ENCODE data around the gene EIF4A3. TPM values are rescaled to one million over a fixed set of nuclear protein-coding genes. Genes with fewer than 3 reads are reported as not detected.

The EIF4A3 gene
- polyA plus RNA-seq (2013, experiment 1 of 2) = 50.7 TPM
- 54.6 TPM for polyA plus RNA-seq (2013, experiment 2 of 2)

DNA sequence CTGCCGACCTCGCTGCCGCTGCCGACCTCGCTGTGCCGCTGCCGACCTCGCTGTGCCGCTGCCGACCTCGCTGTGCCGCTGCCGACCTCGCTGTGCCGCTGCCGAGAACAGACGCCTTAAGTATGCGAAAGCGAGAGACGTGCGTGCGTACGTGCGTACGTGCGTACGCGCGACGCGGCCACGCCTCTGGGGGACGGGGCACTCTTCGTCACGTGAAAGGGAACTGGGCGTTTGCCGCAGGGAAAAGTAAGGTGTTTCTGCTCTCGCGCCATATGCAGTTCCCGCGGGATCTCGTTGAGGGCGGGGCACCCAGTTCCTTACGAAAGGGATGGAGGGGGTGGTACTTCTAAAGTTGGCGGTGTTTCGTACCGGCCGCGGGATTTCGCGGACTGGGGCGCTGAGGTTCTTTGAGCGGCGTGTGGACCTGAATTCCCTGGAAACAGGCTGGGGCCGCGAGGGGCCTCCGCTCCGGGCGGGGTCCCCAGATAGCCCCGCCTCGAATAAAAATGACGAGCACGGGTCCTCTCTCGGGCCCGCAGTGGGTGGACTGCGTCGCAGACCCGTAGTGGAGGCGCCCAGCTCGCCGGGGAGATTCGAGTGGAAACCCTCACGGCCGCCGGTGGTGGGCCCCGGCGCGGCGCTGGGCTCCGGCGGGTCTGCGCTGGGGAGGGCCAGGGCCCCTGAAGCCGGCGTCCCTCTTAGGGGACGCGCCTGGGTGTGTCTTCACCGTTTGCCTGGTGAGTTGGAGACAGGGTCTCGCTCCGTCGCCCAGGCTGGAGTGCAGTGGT is at the start of gene EIF4A3:
EIF4A3 (minus strand) TSS at position 94 of the 788 bp plus-strand sequence. CDS start 167 bp downstream, outside the sequence.
- H2BK15ac ChIP-seq (ENCODE audit: low read depth, poor library complexity, severe bottlenecking) = peak within 1 kb of the TSS; percentile 98
- H2BK12ac ChIP-seq (ENCODE audit: low read length in 2 of 2) = peak within 1 kb of the TSS in 1 of 2 experiments; percentile 57
- peak within 1 kb of the TSS; percentile 96 to 97 for H3K23ac ChIP-seq (ENCODE audit: low read length in 2 of 2)
- peaks cover 20 to 22% of the 10 kb centered on the region in 2 experiments for H3K36me3 ChIP-seq (ENCODE audit: control insufficient read depth in 1 of 2, insufficient read depth in 2 of 2, low read depth in 1 of 2, low read length in 2 of 2)
- H3K18ac ChIP-seq (ENCODE audit: low read depth in 1 of 2, low read length in 2 of 2) = peak within 1 kb of the TSS; percentile 92 to 96
- H3K4ac ChIP-seq (ENCODE audit: low read depth in 1 of 2, low read length in 2 of 2) = peak within 1 kb of the TSS; percentile 81 to 93
- H4K8ac ChIP-seq (ENCODE audit: low read length) = peak within 1 kb of the TSS; percentile 74
- no peak within 1 kb of the TSS for H2AK5ac ChIP-seq (ENCODE audit: low read length, severe bottlenecking)
- H3K27ac ChIP-seq (ENCODE audit: low read length, poor library complexity, severe bottlenecking) = peak within 1 kb of the TSS; percentile 95
- peak within 1 kb of the TSS; percentile 96 for H3K9ac ChIP-seq (ENCODE audit: low read length)
- H3K4me1 ChIP-seq (ENCODE audit: control insufficient read depth, insufficient read depth, low read depth, low read length) = peaks cover 24% of the 10 kb centered on the region
- H3K27me3 ChIP-seq (ENCODE audit: control insufficient read depth in 1 of 2, insufficient read depth in 1 of 2, low read length in 2 of 2) = no peaks in the 10 kb centered on the region
- H2BK5ac ChIP-seq (ENCODE audit: low read depth, low read length, poor library complexity, severe bottlenecking) = peak within 1 kb of the TSS; percentile 78
- no peaks in the 10 kb centered on the region for H3K9me3 ChIP-seq (ENCODE audit: control insufficient read depth, low read length)
- peak within 1 kb of the TSS; percentile 67 for H2AFZ ChIP-seq (ENCODE audit: low read depth, low read length)
- DNase-seq = peak; percentile 99
- H4K91ac ChIP-seq (ENCODE audit: low read length) = peak within 1 kb of the TSS; percentile 83
- H3K4me3 ChIP-seq (ENCODE audit: insufficient read depth in 1 of 2, low read depth in 1 of 2, low read length in 2 of 2) = peak within 1 kb of the TSS; percentile 93 to 98
- WGBS = under 1% methylated on average over 90 of the region's 90 CpGs
- peak within 1 kb of the TSS; percentile 92 for H3K4me2 ChIP-seq (ENCODE audit: low read length, poor library complexity, severe bottlenecking)
- H3K79me1 ChIP-seq (replicated peaks; ENCODE audit: low read length, poor library complexity, severe bottlenecking) = peaks cover 23% of the 10 kb centered on the region
- H2BK120ac ChIP-seq (ENCODE audit: low read depth, low read length) = peak within 1 kb of the TSS; percentile 64
- peak within 1 kb of the TSS; percentile 74 to 99 for H3K14ac ChIP-seq (ENCODE audit: low read length in 2 of 2)

DNA sequence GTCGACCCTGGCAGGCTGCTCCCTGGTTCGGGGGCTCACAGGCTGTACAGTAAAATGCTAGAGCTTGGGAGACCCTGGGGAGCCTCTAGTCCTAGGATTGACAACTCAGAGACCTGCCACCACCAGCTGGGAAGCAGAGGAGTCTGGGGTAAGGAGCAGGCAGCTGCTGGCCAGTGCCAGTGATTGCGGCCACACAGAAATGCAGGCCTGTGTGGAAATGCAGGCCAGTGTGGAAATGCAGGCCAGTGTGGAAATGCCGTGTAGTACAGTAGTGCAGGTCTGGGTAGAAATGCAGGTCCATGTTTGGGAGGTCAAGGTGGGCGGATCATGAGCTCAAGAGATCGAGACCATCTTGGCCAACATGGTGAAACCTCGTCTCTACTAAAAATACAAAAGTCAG is 49.7 kb upstream of the EIF4A3 start:
- Histone ChIP-seq H3K9me3 (ENCODE audit: control insufficient read depth, low read length) (no peaks in the 10 kb centered on the region), H3K14ac (ENCODE audit: low read length in 2 of 2) (no peak overlapping the region), H4K91ac (ENCODE audit: low read length) (no peak overlapping the region), H2AK5ac (ENCODE audit: low read length, severe bottlenecking) (no peak overlapping the region), H2BK5ac (ENCODE audit: low read depth, low read length, poor library complexity, severe bottlenecking) (no peak overlapping the region), H3K27ac (ENCODE audit: low read length, poor library complexity, severe bottlenecking) (no peak overlapping the region), H2BK15ac (ENCODE audit: low read depth, poor library complexity, severe bottlenecking) (no peak overlapping the region), H4K8ac (ENCODE audit: low read length) (no peak overlapping the region), H3K4me1 (ENCODE audit: control insufficient read depth, insufficient read depth, low read depth, low read length) (peaks cover 4% of the 10 kb centered on the region), H3K23ac (ENCODE audit: low read length in 2 of 2) (no peak overlapping the region), H2BK12ac (ENCODE audit: low read length in 2 of 2) (no peak overlapping the region), H3K79me1 (replicated peaks; ENCODE audit: low read length, poor library complexity, severe bottlenecking) (no peaks in the 10 kb centered on the region), H3K4me3 (ENCODE audit: insufficient read depth in 1 of 2, low read depth in 1 of 2, low read length in 2 of 2) (no peak overlapping the region), H3K18ac (ENCODE audit: low read depth in 1 of 2, low read length in 2 of 2) (no peak overlapping the region), H2AFZ (ENCODE audit: low read depth, low read length) (peak overlapping the region; percentile 56), H3K36me3 (ENCODE audit: control insufficient read depth in 1 of 2, insufficient read depth in 2 of 2, low read depth in 1 of 2, low read length in 2 of 2) (no peaks in the 10 kb centered on the region), H3K9ac (ENCODE audit: low read length) (no peak overlapping the region), H3K4ac (ENCODE audit: low read depth in 1 of 2, low read length in 2 of 2) (no peak overlapping the region), H2BK120ac (ENCODE audit: low read depth, low read length) (no peak overlapping the region), H3K27me3 (ENCODE audit: control insufficient read depth in 1 of 2, insufficient read depth in 1 of 2, low read length in 2 of 2) (peaks cover 10 to 38% of the 10 kb centered on the region in 2 experiments), H3K4me2 (ENCODE audit: low read length, poor library complexity, severe bottlenecking) (no peak overlapping the region)
- no peak for DNase-seq
- WGBS = 96% methylated on average over 7 of the region's 7 CpGs

DNA sequence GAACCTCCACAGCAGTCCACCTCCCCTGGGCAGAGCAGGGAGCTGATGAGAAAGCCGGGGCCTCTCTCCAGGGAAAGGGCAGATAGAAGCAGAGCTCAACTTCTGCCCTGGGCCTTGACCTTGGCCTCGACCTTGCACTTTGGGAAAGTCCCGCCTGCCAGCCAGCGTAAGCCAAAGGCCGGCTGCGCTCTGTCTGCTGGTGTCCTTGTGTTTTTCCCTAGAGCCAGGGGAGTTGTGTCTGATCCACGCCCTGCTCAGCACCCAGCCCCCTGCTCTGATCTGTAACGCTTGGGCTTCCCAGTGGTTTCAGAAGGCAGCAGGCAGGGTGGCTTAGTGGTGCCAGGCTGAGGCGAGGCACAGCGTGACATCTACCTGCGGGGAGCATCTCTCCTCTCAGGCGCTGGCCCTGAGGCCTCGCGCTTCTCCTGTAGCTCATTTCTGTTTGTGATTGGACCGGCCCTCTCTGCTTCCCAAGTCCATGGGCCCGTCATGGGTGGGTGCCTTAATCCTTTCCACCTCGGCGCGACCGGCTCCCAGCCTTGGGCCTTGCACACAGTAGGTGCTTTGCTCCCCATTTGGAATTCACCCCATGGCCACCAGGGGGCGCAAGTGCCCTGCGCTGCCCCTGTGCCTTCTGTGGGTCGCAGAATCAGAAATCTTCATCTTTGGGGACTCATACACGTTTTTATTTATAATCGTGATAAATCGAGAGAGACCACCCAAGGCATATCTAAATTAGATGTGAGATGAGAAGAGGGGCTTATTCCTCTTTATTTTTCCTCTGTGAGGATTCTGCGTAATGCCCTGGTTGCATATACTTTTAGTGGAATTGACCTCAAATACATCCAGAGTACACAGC is 49.0 kb upstream of the EIF4A3 start:
- H3K9me3 ChIP-seq (ENCODE audit: control insufficient read depth, low read length) = no peaks in the 10 kb centered on the region
- H4K91ac ChIP-seq (ENCODE audit: low read length) = no peak overlapping the region
- H3K4me3 ChIP-seq (ENCODE audit: insufficient read depth in 1 of 2, low read depth in 1 of 2, low read length in 2 of 2) = no peak overlapping the region
- H3K9ac ChIP-seq (ENCODE audit: low read length) = no peak overlapping the region
- H2BK15ac ChIP-seq (ENCODE audit: low read depth, poor library complexity, severe bottlenecking) = no peak overlapping the region
- H3K36me3 ChIP-seq (ENCODE audit: control insufficient read depth in 1 of 2, insufficient read depth in 2 of 2, low read depth in 1 of 2, low read length in 2 of 2) = no peaks in the 10 kb centered on the region
- H3K4ac ChIP-seq (ENCODE audit: low read depth in 1 of 2, low read length in 2 of 2) = no peak overlapping the region
- no peak overlapping the region for H3K27ac ChIP-seq (ENCODE audit: low read length, poor library complexity, severe bottlenecking)
- no peak overlapping the region for H2BK120ac ChIP-seq (ENCODE audit: low read depth, low read length)
- no peaks in the 10 kb centered on the region for H3K79me1 ChIP-seq (replicated peaks; ENCODE audit: low read length, poor library complexity, severe bottlenecking)
- no peak overlapping the region for H2BK5ac ChIP-seq (ENCODE audit: low read depth, low read length, poor library complexity, severe bottlenecking)
- H3K4me2 ChIP-seq (ENCODE audit: low read length, poor library complexity, severe bottlenecking) = no peak overlapping the region
- no peak overlapping the region for H3K14ac ChIP-seq (ENCODE audit: low read length in 2 of 2)
- H4K8ac ChIP-seq (ENCODE audit: low read length) = no peak overlapping the region
- H2BK12ac ChIP-seq (ENCODE audit: low read length in 2 of 2) = no peak overlapping the region
- H3K23ac ChIP-seq (ENCODE audit: low read length in 2 of 2) = no peak overlapping the region
- H2AK5ac ChIP-seq (ENCODE audit: low read length, severe bottlenecking) = no peak overlapping the region
- 70% methylated on average over 22 of the region's 27 CpGs for WGBS
- H2AFZ ChIP-seq (ENCODE audit: low read depth, low read length) = no peak overlapping the region
- no peak overlapping the region for H3K18ac ChIP-seq (ENCODE audit: low read depth in 1 of 2, low read length in 2 of 2)
- H3K4me1 ChIP-seq (ENCODE audit: control insufficient read depth, insufficient read depth, low read depth, low read length) = peaks cover 4% of the 10 kb centered on the region
- DNase-seq = peak; percentile 14
- H3K27me3 ChIP-seq (ENCODE audit: control insufficient read depth in 1 of 2, insufficient read depth in 1 of 2, low read length in 2 of 2) = peaks cover 16 to 45% of the 10 kb centered on the region in 2 experiments

DNA sequence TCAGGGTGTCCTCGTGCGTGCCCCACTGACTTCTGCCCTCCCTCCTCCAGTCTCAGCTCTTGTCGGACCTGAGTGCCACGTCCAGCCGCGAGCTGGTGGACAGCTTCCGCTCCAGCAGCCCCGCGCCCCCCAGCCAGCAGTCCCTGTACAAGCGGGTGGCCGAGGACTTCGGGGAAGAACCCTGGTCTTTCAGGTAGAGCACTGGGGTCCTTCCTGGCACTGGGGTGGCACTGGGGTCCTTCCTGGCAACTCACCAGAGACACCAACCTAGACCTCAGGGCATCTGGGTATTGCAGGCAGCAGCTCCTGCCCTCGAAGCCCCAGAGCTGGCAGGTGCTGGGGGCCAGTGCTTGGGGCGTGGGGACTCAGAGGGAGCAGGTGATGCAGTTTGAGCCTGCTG is 48.2 kb upstream of the EIF4A3 start:
- no peak overlapping the region for H3K4ac ChIP-seq (ENCODE audit: low read depth in 1 of 2, low read length in 2 of 2)
- H2BK12ac ChIP-seq (ENCODE audit: low read length in 2 of 2) = no peak overlapping the region
- WGBS = 87% methylated on average over 14 of the region's 14 CpGs

More for the DNA sequence above, 48.2 kb upstream of the EIF4A3 start:
- Histone ChIP-seq H2BK120ac (ENCODE audit: low read depth, low read length) (no peak overlapping the region), H4K8ac (ENCODE audit: low read length) (no peak overlapping the region), H3K4me1 (ENCODE audit: control insufficient read depth, insufficient read depth, low read depth, low read length) (peaks cover 4% of the 10 kb centered on the region), H3K36me3 (ENCODE audit: control insufficient read depth in 1 of 2, insufficient read depth in 2 of 2, low read depth in 1 of 2, low read length in 2 of 2) (no peaks in the 10 kb centered on the region), H3K14ac (ENCODE audit: low read length in 2 of 2) (no peak overlapping the region), H3K18ac (ENCODE audit: low read depth in 1 of 2, low read length in 2 of 2) (no peak overlapping the region), H3K79me1 (replicated peaks; ENCODE audit: low read length, poor library complexity, severe bottlenecking) (no peaks in the 10 kb centered on the region), H3K27ac (ENCODE audit: low read length, poor library complexity, severe bottlenecking) (no peak overlapping the region), H3K27me3 (ENCODE audit: control insufficient read depth in 1 of 2, insufficient read depth in 1 of 2, low read length in 2 of 2) (peaks cover 20 to 50% of the 10 kb centered on the region in 2 experiments), H2BK5ac (ENCODE audit: low read depth, low read length, poor library complexity, severe bottlenecking) (no peak overlapping the region), H2AFZ (ENCODE audit: low read depth, low read length) (no peak overlapping the region), H2AK5ac (ENCODE audit: low read length, severe bottlenecking) (no peak overlapping the region), H3K4me3 (ENCODE audit: insufficient read depth in 1 of 2, low read depth in 1 of 2, low read length in 2 of 2) (no peak overlapping the region), H3K9ac (ENCODE audit: low read length) (no peak overlapping the region), H3K4me2 (ENCODE audit: low read length, poor library complexity, severe bottlenecking) (no peak overlapping the region), H2BK15ac (ENCODE audit: low read depth, poor library complexity, severe bottlenecking) (no peak overlapping the region), H3K23ac (ENCODE audit: low read length in 2 of 2) (no peak overlapping the region), H3K9me3 (ENCODE audit: control insufficient read depth, low read length) (no peaks in the 10 kb centered on the region), H4K91ac (ENCODE audit: low read length) (no peak overlapping the region)
- no peak for DNase-seq
